SW 1271 (cell line): ENCODE measurements around the gene BTN2A1.
"Not testable (repeated sequence)": the region's sequence is repeated elsewhere in the genome, so short reads cannot be mapped to it uniquely, and the experiment has no call there.

ENCODE experiments used
- DNase-seq, 2 experiments: peaks; one replicate each; lab custom pipeline; 2025; lab: John Stamatoyannopoulos, UW

The BTN2A1 gene

DNA sequence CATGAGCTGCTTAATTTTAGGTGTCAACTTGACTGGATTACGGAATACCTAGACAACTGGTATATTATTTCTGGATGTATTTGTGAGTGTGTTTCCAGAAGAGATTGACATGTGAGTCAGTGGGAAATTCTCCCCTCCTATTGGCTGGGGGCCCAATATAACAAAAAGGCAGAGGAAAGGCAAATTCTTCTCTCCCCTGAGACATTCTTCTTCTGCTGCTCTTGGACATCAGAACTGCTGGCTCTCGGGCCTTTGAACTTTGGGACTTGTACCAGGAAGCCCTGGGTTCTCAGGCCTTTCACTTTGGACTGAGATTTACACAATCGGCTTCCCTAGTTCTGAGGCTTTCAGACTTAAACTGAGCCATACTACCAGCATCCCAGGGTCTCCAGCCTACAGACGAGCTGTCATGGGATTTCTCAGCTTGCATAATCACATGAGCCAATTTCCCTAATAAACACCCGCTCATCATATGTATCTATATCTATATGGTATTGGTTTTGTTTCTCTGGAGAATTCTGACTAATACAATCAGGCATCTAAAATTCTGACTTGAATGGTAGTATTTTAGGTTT, 25.0 kb upstream of the BTN2A1 start:
- DNase-seq = no peak

DNA sequence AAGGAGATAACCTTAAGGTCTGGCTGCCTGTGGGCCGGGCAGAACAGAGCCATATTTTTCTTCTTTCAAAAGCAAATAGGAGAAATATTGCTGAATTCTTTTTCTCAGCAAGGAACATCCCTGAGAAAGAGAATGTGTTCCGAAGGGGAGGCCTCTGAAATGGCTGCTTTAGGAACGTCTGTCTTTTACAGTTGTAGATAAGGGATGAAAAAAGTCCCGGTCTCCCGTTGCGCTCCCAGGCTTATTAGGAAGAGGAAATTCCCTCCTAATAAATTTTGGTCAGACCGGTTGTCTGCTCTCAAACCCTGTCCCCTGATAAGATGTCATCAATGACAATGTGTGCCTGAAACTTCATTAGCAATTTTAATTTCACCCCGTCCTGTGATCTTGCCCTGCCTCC, 24.1 kb upstream of the BTN2A1 start:
- DNase-seq = not testable (repeated sequence)

DNA sequence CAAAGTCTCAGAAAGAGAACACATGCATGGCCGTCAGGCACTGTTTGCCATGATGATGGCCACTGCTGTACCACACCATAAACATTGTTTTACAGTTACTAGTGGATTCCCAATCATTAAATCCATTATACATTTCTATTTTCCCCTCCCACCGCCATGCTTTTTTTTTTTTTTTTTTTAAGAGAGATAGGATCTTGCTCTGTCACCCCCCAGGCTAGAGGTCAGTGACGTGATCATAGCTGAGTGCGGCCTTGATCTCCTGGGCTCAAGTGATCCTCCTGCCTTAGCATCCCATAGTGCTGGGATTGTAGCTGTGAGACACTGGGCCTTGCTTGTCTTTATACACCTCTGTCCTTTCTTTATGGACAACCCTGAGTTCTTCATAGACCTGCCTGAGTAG, 21.7 kb upstream of the BTN2A1 start:
- DNase-seq = no peak

DNA sequence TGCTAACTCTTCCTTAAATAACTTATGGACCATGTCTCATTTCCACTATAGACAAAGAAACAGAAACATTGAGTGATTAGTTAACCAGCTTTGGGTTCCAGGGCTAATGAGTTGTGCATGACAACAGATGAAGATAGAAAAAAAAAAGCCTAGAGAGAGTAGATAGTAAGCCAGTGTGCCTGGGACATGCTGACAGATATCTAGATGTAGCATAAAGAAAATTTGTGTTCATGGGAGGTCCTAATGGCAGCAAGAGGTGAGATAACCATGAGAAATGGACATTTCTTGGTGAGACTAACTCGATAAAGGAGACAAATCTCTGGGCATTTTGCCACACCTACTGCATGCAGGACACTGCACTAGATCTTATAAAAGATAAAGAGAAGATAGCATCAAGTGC, 20.2 kb upstream of the BTN2A1 start:
- no peak for DNase-seq

DNA sequence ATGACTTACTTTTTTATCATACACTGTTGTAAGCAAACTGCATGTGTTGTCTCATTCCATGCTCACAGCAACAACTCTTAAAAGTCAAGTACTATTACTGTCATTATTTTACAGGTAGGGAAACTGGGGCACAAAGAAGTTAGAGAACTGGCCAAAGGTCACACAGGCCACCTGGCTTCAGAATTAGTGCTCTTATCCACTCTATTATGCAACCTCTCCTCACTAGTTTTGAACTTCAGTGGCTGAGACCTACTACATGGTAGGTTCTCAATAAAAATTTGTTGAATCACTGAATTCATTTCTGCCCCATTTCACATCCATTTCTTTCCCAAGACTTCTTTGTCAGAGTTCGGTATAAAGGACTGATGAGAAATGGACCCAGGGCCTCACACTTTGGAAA, 19.8 kb upstream of the BTN2A1 start:
- no peak for DNase-seq

DNA sequence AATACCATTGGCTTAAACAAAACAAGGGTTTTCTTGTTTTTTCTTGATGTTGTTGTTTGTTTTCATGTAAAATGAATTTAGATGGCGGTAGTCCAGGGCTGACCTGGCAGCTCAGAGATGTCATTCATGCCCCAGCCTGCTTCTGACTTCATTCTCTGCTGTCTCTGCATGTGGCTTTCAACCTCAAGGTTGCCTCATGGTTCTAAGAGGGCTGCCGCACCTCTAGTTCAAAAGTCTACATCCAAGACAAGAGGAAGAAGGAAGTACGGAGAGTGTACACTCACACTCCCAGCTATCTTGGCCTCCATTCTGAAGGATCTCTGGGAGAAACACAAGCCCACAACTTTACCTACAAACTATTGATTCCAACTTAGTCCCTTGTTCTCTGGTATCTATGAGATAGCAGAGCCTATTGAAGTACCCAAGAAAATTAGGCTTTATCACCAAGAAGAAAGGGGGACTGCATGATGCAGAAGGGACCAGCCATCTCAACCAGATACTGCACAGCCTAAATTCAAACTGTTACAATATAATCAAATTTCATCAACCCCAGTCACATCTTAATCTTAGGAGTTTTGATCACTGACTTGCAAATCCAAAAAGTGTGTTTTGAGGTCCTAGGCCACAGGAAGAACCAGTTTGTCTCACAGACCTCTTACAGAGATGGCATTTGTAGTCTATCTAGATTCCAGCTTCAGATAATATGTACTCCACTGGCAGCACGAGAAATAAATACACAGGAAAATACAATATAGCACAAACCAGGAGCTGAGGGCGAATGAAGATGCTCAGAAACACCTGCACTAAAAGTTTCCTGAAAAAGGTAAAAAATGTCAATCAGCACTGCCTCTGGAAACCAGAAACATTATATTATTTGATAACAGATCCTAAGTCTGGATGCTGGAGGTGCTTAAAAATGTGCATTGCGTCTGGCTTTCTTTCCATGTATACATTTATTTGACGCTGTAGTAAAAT, 18.3 kb upstream of the BTN2A1 start:
- DNase-seq = no peak

DNA sequence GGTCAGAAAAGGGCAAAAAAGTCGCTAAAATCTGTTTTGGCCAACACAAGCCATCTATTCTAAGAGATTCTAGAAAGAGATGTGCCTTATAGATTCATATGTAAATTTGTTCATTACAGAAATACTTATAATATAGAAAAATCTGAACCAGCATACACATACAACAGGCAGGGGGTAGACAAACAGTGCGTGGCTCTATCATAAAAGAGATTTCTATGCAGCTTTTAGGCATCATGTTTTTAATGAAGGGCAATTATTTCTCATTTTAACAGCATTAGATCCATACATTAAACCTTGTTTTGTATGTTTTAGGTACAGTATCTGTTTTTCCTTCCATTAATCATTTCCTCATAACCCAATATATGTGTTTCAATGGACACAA, 16.8 kb upstream of the BTN2A1 start:
- DNase-seq = no peak

DNA sequence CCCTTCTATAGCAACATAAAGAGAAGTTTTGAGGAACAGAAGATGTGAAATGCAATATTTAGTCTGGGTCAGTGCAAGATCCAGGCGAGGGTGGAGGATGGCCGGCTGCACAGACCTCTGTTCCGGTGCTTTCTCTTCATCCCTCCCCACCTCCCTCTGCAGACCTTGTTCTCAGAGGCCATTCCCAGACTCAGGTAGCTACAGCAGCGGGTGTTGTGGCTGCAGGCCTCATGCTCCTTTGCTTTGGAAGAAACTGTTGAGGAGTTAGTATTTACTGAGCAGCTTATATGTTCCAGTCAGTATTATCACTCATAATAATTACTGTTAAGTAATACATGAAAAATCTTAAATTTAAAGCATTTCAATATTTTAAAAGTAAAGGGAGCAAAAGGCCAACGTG, 15.8 kb upstream of the BTN2A1 start:
- DNase-seq = no peak

DNA sequence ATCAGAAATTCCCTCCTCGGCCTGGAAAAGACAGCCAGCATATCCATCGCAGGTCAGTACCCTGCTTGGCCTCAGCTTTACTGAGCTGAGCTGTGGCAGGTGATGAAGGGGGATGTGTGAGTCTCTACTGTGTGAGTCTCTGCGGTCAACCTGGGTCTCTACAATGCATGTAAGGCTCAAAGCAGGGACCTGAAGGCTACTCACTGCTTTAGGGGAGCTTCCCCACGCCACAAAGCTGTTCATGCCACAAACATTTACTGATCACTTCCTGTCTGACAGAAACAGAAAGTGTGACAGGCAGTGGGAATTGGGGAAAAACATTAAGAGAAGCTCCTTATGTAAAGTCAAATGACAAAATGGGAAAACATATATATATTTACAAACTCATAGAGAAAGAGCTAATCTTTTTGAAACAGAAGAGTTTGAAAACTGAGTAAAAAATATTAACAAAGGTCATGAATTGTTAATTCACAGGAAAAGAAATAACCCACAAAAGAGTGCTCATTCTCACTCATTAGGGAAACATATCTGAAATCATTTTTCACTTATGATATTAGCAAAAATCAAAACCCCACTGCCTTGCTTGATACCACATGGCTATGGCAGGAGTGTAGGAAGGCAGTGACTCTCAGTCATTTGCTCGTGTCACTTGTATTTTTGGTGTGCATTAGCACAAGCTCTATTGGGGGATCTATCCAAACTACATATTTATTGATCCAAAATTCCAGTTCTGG, 11.7 kb upstream of the BTN2A1 start:
- no peak for DNase-seq

DNA sequence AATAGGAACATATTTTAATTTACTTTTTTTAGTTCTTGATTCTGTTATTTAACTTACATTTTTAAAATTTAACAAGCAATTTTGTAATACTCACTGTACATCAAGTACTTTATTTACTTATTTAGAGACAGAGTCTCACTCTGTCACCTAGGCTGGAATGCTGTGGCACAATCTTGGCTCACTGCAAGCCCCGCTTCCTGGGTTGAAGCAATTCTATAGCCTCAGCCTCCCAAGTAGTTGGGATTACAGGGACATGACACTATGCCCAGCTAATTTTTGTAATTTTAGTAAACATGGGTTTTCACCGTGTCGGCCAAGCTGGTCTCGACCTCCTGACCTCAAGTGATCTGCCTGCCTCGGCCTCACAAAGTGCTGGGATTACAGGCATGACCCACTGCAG, 10.5 kb upstream of the BTN2A1 start:
- DNase-seq = no peak

DNA sequence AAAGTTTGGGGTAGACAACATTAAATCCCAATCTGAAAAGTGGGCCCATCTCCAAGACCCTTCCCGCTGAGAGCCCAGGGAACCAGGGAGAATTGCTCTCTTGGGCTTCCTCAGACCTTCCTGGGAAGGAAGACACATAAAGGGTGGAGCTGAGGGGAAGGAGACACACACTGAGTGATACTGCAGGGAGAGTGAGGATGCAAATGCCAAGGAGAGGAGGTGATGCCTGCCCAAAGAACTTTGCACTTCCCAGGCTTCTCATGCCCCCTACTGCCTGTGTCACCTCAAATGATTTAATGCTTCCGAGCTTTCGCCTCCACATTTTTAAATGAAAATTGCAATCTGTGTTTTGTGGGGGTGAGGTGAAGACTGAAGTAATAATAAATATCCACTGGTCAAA, 7.5 kb upstream of the BTN2A1 start:
- no peak for DNase-seq

DNA sequence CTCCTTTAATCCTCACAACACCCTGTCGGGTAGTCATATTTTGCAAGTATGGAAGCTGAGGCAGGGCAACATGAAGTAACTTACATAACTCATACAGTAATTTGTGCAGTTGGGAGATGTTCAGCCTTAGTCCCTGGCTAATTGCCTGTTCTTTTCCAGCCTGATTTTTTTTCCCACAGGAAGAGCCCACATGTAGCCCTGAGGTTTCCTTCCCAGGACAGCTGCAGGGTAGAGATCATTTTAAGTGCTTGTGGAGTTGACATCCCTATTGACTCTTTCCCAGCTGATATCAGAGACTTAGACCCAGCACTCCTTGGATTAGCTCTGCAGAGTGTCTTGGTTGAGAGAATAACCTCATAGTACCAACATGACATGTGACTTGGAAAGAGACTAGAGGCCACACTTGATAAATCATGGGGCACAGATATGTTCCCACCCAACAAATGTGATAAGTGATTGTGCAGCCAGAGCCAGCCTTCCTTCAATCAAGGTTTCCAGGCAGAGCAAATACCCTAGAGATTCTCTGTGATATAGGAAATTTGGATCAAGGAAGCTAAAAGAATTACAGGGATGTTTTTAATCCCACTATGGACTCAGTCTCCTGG, 5.0 kb upstream of the BTN2A1 start:
- DNase-seq = no peak

DNA sequence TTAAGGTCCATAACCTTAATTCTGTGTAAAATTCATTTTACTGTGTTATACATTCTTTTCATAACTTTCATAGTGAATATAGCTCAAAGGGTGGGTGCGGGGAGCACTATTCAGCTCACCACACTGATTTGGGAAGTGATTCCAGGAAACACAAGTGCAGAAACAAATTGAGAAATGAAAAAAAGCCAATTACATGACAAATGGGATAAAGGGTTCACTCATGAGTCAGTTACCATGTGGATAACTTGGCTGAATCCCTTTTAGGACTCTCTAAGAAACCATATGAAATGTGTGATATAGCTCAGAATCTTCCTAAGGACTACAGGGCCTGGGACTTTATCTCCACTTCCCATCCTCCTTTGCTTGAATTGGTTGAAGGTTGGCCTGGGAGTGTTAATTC, 3.1 kb upstream of the BTN2A1 start:
- no peak for DNase-seq

DNA sequence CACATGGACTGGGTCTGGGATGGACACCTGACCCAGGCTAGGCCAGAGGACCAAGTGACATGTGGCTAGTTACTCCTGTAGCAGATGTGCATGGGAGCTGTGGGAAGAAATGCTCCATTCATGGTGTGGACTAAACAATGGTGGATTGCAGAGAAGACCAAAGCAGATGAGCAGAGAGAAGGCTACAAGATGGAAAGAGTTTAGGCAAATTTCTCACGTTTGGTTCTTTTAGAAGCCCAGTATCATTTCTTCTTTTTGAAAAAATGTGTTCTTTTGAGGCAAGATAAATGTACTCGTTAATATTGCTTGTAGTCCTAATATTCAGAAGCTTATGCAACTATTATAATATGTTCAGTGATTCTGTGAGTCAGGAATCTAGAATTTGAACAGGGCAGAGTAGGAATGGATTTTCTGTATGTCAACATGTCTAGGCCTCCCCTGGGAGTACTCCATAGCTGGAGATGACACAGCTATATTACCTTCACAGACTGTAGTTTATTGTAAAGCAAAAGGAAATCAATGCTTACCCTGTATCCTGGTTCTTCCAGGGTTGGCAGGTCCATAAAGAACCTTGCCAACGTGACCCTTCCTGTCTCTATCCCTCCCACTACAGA, 2.3 kb upstream of the BTN2A1 start:
- no peak for DNase-seq

DNA sequence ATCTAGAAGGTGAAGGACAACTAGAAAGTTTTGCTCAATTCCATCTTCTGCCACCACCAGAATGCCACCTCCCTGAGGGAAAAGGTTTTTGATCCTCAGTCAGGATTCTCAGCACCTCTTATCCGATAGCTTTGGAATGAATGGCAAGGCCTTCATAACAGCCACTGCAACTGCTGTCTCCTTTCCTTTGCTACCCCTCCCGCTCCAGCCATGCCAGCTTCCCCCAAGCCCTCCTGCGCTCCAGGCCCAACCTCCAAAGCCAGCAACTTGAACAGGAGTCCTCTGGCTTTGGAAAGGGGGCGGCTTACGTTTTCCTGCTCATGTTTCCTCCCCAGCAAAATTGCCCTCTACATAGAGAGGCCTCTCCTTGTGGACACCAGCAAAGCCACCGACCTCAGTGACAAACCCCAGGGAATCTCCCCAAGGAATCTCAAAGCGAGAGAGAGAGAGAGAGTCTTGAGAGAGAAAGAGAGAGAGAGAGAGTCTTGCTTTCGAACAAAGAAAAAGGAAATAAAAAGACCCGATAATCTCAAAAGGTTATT, 420 bp upstream of the BTN2A1 start:
- DNase-seq = peak in 1 of 2 experiments; percentile 18

DNA sequence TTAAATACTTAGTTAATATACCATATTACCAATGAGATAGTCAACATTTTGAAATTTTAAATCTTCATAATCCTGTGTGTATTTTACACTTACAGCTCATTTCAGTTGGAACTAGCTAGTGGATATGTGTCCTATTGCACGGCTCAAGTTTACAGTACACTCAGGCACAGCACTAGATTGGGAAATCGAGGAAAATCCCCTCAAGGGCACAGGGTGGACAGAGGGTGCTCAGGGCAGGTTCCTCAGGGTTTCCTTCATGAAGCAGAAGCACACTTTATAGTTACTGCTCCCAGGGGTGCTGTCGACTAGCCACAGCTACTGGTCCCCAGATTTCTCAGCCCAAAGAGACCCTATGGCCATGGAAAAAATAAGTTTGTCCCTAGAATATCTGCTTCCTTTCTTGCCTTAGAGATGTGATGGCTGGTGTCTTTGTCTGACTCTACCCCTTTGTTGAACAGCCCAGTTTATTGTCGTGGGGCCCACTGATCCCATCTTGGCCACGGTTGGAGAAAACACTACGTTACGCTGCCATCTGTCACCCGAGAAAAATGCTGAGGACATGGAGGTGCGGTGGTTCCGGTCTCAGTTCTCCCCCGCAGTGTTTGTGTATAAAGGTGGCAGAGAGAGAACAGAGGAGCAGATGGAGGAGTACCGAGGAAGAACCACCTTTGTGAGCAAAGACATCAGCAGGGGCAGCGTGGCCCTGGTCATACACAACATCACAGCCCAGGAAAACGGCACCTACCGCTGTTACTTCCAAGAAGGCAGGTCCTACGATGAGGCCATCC, 1.5 kb downstream of the BTN2A1 start:
- no peak for DNase-seq

DNA sequence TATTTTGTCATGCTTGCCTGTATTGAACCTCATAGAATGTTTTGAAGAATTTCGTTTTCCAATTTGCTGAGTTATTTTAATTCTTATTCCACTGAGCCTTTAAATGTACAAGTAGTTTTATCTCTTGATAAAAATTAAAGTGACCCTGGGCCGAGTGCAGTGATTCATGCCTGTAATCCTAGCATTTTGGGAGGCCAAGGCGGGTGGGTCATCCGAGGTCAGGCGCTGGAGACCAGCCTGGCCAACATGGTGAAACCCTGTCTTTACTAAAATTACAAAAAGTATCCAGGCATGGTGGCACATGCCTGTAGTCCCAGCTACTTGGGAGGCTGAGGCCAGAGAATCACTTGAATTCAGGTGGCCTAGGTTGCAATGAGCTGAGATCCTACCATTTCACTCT, 3.6 kb downstream of the BTN2A1 start:
- DNase-seq = not testable (repeated sequence)

DNA sequence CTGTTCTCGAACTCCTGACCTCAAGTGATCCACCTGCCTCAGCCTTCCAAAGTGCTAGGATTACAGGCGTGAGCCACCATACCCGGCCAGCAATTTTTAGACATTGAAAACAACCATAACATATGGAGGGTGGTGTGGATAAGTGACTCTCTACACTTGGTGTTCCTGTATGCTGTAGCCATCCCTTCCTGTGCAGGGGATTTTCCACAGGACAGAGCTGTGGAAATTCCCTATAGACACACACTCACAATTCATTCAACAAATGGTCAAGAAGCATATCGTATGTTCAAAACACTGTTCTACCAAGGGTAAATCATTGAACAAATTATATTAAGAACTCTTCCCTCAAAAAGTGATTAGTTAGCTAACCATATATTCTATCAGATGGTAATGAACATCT, 6.3 kb downstream of the BTN2A1 start:
- DNase-seq = no peak

DNA sequence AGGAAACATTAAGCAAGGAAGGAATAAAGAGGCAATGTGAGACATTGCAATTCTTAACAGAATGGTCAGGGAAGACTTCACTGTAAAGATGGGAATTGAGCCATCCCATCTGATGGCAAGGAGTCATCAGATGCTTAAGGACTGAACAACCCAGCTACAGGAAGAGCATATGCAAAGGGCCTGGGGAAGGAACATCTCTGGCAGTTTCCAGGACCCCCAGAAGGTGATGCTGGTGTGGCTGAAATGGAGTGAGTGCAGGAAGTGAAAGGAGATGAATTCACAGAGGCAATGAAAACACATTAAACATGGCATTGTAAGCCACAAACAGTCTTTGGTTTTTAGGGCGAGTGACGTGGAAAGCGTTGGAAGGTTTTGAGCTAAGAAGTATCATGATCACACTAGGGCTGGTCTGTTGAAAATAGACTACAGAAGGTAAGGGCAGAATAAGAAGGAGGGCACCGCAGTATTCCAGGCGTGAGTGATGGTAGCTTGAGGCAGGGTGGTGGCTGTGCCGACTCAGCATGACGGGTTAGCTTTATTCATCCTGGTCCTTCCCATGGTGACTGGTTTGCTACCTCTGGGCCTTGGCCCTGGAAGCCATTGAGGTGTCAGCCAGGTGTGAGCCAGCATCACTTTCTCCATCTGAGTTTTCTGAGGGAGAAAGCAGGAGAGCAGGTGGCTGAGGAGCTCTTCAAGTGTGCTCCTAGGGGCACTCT, 6.8 kb downstream of the BTN2A1 start:
- no peak for DNase-seq

DNA sequence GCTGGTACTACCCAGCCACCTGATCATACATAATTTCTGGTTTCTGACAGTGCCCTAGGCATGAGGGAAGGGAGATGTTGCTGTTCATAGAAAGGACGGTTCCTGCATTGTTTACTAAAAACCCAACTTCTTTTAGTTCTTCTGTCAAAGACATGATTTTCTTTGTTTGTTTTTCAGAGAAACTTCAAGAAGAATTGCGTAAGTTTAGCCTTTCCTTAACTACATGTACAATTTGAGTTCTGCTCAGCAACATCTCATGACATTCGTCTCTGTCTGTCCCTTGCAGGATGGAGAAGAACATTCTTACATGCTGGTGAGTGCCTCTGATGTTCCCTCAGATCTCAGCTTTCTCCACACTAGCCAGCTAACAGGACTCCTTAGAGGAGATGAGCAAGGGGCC, 8.0 kb downstream of the BTN2A1 start:
- no peak for DNase-seq
